ENCODE results near the gene SCFD2. TPM values are rescaled to one million over a fixed set of nuclear protein-coding genes. Genes with fewer than 3 reads are reported as not detected.
A peak's percentile ranks its signal among the peaks of the same experiment; 100 is the strongest.

The SCFD2 gene
- polyA plus RNA-seq, 1 of the 3 experiments (the other 2 are of a cell fraction) = 14.1 TPM

DNA sequence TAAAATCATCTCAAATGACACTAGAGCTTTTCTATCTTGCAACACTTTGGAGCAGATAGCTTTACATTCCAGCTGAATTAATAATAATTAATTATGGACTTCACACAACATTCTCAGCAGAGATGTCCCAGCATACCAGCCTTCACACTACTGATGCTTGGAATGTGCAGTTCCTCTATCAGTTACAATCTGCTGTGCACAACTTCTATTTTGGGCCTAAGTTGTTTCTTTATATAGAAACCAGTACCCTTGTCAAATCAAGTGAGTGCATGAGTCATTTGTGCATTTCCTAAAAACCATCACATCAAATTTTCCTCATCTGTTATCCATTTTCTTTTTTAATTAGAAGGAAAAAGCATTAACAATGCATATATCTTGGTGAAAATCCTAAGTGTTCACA is 512.5 kb downstream of the SCFD2 start:
- peak overlapping the region in 1 of 2 experiments; percentile 30; a peak in 2 of 4 replicates for H3K4me3 ChIP-seq (ENCODE audit: low read depth in 2 of 2, low read length in 1 of 2)
- DNase-seq = no peak
- no peaks in the 10 kb centered on the region for H4K20me1 ChIP-seq (ENCODE audit: insufficient read depth)
- peaks cover 4 to 12% of the 10 kb centered on the region in 2 experiments; a peak in 3 of 4 replicates for H3K4me1 ChIP-seq (ENCODE audit: control insufficient read depth in 1 of 2, insufficient read depth in 2 of 2, low read depth in 1 of 2, low read length in 1 of 2)
- H3F3A ChIP-seq (replicated peaks; ENCODE audit: insufficient read depth) = peaks cover 18% of the 10 kb centered on the region
- no peaks in the 10 kb centered on the region for H3K9me3 ChIP-seq
- peak overlapping the region; percentile 39; the same call in 1 of the 2 replicates for H2AFZ ChIP-seq (ENCODE audit: low read depth)
- no peak overlapping the region; the same call in 1 of the 2 replicates for H3K9ac ChIP-seq
- peak overlapping the region; percentile 41 to 73; a peak in 3 of 4 replicates for H3K27ac ChIP-seq (ENCODE audit: low read depth in 2 of 2, low read length in 1 of 2)
- H3K79me2 ChIP-seq (ENCODE audit: insufficient read depth) = no peaks in the 10 kb centered on the region
- no peaks in the 10 kb centered on the region for H3K9me2 ChIP-seq
- H3K36me3 ChIP-seq (replicated peaks in 1 of 2; ENCODE audit: control insufficient read depth in 1 of 2, insufficient read depth in 2 of 2, low read length in 1 of 2) = no peaks in the 10 kb centered on the region
- peak overlapping the region; percentile 64 for H3K4me2 ChIP-seq
- POLR2A ChIA-PET = interaction anchor here (1.1 kb wide), 1 partner anchor 16 kb away, joined by 3 read pairs; no protein-coding TSS in a partner anchor
- CTCF ChIA-PET = interaction anchor here (2.2 kb wide), 1 partner anchor 129 kb away, joined by 11 read pairs; no protein-coding TSS in a partner anchor
- no peaks in the 10 kb centered on the region for H3K27me3 ChIP-seq (ENCODE audit: insufficient read depth)
- TF ChIP-seq EP300 (IDR thresholded peaks at IDR 0.05; ENCODE audit: borderline replicate concordance in 1 of 2, low read depth in 1 of 2, low read length in 1 of 2) (peak in 1 of 2 experiments; percentile 69; a peak in 1 of 4 replicates), USF1 (IDR thresholded peaks at IDR 0.05; ENCODE audit: borderline replicate concordance, low read depth) (no peak), SMC3 (IDR thresholded peaks at IDR 0.05; ENCODE audit: low read depth, low read length) (no peak), TEAD4 (IDR thresholded peaks at IDR 0.05; ENCODE audit: borderline replicate concordance, insufficient read depth) (peak; percentile 66), CHD2 (IDR thresholded peaks at IDR 0.05; ENCODE audit: low read length, partially characterized antibody) (no peak), RXRA (IDR thresholded peaks at IDR 0.05; ENCODE audit: borderline replicate concordance, low read depth) (peak; percentile 42; the same call in 1 of the 2 replicates), POLR2AphosphoS5 (IDR thresholded peaks at IDR 0.05; ENCODE audit: low read depth, low read length) (peak; percentile 77; the same call in 1 of the 2 replicates), FOXJ3 (CRISPR knock-in tag; IDR thresholded peaks at IDR 0.05) (no peak), CTCF (IDR thresholded peaks at IDR 0.05) (no peak), FOSL2 (IDR thresholded peaks at IDR 0.05; ENCODE audit: borderline replicate concordance, low read depth) (peak; percentile 62; the same call in 1 of the 2 replicates), TAF1 (IDR thresholded peaks at IDR 0.05; ENCODE audit: borderline replicate concordance, low read depth, low read length) (no peak), TCF12 (IDR thresholded peaks at IDR 0.05) (peak; percentile 86), MEF2A (IDR thresholded peaks at IDR 0.05; ENCODE audit: borderline replicate concordance, low read depth) (peak; percentile 99), YY1 (IDR thresholded peaks at IDR 0.05; ENCODE audit: low read depth) (no peak), SIN3A (IDR thresholded peaks at IDR 0.05; ENCODE audit: borderline replicate concordance, low read depth, low read length) (no peak), EZH2phosphoT487 (IDR thresholded peaks at IDR 0.05; ENCODE audit: borderline replicate concordance, low read depth) (no peak), RCOR1 (IDR thresholded peaks at IDR 0.05; ENCODE audit: low read length) (no peak), NFIC (IDR thresholded peaks at IDR 0.05; ENCODE audit: borderline replicate concordance) (peak; percentile 35; the same call in 1 of the 2 replicates), RAD21 (IDR thresholded peaks at IDR 0.05; ENCODE audit: low read length) (no peak), NRF1 (IDR thresholded peaks at IDR 0.05; ENCODE audit: low read depth, low read length) (no peak), ELF1 (IDR thresholded peaks at IDR 0.05) (no peak), JUND (IDR thresholded peaks at IDR 0.05) (peak; percentile 80), GABPA (IDR thresholded peaks at IDR 0.05; ENCODE audit: low read depth) (no peak), GATA2 (CRISPR knock-in tag; IDR thresholded peaks at IDR 0.05) (no peak), USF2 (IDR thresholded peaks at IDR 0.05; ENCODE audit: borderline replicate concordance, low read depth, low read length) (no peak), RFX5 (IDR thresholded peaks at IDR 0.05; ENCODE audit: low read length) (no peak)
- TF ChIP-seq, protein P1, sequence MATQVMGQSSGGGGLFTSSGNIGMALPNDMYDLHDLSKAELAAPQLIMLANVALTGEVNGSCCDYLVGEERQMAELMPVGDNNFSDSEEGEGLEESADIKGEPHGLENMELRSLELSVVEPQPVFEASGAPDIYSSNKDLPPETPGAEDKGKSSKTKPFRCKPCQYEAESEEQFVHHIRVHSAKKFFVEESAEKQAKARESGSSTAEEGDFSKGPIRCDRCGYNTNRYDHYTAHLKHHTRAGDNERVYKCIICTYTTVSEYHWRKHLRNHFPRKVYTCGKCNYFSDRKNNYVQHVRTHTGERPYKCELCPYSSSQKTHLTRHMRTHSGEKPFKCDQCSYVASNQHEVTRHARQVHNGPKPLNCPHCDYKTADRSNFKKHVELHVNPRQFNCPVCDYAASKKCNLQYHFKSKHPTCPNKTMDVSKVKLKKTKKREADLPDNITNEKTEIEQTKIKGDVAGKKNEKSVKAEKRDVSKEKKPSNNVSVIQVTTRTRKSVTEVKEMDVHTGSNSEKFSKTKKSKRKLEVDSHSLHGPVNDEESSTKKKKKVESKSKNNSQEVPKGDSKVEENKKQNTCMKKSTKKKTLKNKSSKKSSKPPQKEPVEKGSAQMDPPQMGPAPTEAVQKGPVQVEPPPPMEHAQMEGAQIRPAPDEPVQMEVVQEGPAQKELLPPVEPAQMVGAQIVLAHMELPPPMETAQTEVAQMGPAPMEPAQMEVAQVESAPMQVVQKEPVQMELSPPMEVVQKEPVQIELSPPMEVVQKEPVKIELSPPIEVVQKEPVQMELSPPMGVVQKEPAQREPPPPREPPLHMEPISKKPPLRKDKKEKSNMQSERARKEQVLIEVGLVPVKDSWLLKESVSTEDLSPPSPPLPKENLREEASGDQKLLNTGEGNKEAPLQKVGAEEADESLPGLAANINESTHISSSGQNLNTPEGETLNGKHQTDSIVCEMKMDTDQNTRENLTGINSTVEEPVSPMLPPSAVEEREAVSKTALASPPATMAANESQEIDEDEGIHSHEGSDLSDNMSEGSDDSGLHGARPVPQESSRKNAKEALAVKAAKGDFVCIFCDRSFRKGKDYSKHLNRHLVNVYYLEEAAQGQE (IDR thresholded peaks at IDR 0.05; ENCODE audit: low read depth, low read length) = no peak
- TF ChIP-seq, protein P2, sequence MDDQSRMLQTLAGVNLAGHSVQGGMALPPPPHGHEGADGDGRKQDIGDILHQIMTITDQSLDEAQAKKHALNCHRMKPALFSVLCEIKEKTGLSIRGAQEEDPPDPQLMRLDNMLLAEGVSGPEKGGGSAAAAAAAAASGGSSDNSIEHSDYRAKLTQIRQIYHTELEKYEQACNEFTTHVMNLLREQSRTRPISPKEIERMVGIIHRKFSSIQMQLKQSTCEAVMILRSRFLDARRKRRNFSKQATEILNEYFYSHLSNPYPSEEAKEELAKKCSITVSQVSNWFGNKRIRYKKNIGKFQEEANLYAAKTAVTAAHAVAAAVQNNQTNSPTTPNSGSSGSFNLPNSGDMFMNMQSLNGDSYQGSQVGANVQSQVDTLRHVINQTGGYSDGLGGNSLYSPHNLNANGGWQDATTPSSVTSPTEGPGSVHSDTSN (IDR thresholded peaks at IDR 0.05) = peak; percentile 81
